Measurements from ENCODE around the gene PQBP1. TPM values are rescaled to one million over a fixed set of nuclear protein-coding genes. Genes with fewer than 3 reads are reported as not detected.

The PQBP1 gene
- total and polyA plus RNA-seq, 2 donors (not counting 1 experiment from before 2014, with no cell fraction given): 89.9 to 128 TPM

DNA sequence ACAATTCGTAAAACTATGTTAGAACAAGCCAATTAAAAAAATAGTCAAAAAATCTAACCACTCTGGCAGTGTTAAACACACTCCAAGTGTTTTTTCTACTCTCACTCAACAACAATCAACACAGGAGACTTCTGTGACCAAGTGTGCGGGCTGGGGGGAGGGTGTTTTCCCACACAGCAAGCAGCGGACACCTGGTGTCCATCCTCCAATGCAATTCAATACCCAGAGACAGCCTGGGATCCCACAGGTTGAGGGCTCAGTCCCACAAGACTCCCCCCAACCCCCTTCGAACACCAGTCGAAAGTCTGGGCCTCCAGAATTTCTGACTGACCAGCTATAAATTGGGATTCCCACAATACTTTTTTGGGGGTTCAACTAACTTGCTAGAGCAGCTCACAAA is 29.4 kb downstream of the PQBP1 start:
- Histone ChIP-seq H3K9me3 (ENCODE audit: control extremely low read depth in 1 of 3, control insufficient read depth in 2 of 3, insufficient read depth in 1 of 3, low read length in 2 of 3) (no peaks in the 10 kb centered on the region), H3K36me3 (replicated peaks in 1 of 2; ENCODE audit: control extremely low read depth in 1 of 2, control insufficient read depth in 1 of 2, extremely low read depth in 1 of 2, insufficient read depth in 2 of 2, low read length in 1 of 2) (peaks cover 0 to 38% of the 10 kb centered on the region in 2 experiments), H3K4me3 (ENCODE audit: control extremely low read depth in 1 of 5, extremely low read depth in 1 of 5, insufficient read depth in 1 of 5, low read depth in 2 of 5, low read length in 4 of 5) (no peak overlapping the region), H3K27ac (ENCODE audit: low read length in 2 of 2) (no peak overlapping the region), H3K79me2 (ENCODE audit: control insufficient read depth, insufficient read depth, low read length) (peaks cover 54% of the 10 kb centered on the region), H3K4me2 (replicated peaks; ENCODE audit: low read depth, low read length, poor library complexity, severe bottlenecking) (peak overlapping the region; percentile 64), H3K27me3 (replicated peaks in 1 of 4; ENCODE audit: control extremely low read depth in 1 of 4, control insufficient read depth in 3 of 4, insufficient read depth in 4 of 4, low read length in 3 of 4) (no peaks in the 10 kb centered on the region), H2AFZ (ENCODE audit: insufficient read depth, low read depth, low read length, poor library complexity, severe bottlenecking) (no peak overlapping the region), H3K4me1 (ENCODE audit: control insufficient read depth in 2 of 2, insufficient read depth in 2 of 2, low read length in 2 of 2) (peaks cover 28 to 31% of the 10 kb centered on the region in 2 donors), H3K9ac (ENCODE audit: low read length) (no peak overlapping the region), H4K20me1 (ENCODE audit: control insufficient read depth, insufficient read depth, low read length, poor library complexity, severe bottlenecking) (no peaks in the 10 kb centered on the region)
- intact Hi-C loops (cut with micrococcal nuclease): no loop called here
- ChIA-PET POLR2A (interaction anchor here (0.5 to 2.4 kb wide), 4 partner anchors 10 to 20 kb away, joined by 3 to 12 read pairs (median 5); no protein-coding TSS in a partner anchor), CTCF (interaction anchor here (0.8 to 2.1 kb wide), 2 partner anchors 10 to 13 kb away, joined by 3 to 9 read pairs; no protein-coding TSS in a partner anchor)
- peaks cover 36% of the 10 kb centered on the region for H3K4me1 Mint-ChIP-seq
- TF ChIP-seq, protein P1, sequence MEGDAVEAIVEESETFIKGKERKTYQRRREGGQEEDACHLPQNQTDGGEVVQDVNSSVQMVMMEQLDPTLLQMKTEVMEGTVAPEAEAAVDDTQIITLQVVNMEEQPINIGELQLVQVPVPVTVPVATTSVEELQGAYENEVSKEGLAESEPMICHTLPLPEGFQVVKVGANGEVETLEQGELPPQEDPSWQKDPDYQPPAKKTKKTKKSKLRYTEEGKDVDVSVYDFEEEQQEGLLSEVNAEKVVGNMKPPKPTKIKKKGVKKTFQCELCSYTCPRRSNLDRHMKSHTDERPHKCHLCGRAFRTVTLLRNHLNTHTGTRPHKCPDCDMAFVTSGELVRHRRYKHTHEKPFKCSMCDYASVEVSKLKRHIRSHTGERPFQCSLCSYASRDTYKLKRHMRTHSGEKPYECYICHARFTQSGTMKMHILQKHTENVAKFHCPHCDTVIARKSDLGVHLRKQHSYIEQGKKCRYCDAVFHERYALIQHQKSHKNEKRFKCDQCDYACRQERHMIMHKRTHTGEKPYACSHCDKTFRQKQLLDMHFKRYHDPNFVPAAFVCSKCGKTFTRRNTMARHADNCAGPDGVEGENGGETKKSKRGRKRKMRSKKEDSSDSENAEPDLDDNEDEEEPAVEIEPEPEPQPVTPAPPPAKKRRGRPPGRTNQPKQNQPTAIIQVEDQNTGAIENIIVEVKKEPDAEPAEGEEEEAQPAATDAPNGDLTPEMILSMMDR (IDR thresholded peaks at IDR 0.05): no peak
- TF ChIP-seq EZH2 (IDR thresholded peaks at IDR 0.05; ENCODE audit: borderline replicate concordance, insufficient read depth, low read depth, low read length, poor library complexity, severe bottlenecking): no peak
- H3K4me3 Mint-ChIP-seq: no peak overlapping the region
- no peaks in the 10 kb centered on the region for H3K27me3 Mint-ChIP-seq
- WGBS (ENCODE audit: insufficient coverage): no CpG with 5 or more reads among the region's 5 CpGs
- no peaks in the 10 kb centered on the region for H3K9me3 Mint-ChIP-seq (ENCODE audit: insufficient read depth)
- H3K27ac Mint-ChIP-seq: no peak overlapping the region
- DNase-seq: no peak
- ATAC-seq (ENCODE audit: low read depth): no peak

GRCh38 chrX:48927736-48928382 is 30.1 kb downstream of the PQBP1 start:
- intact Hi-C loops (cut with micrococcal nuclease): loop anchor here (1.0 kb wide), 1 partner anchor 9 kb away; the partner anchor contains the start of gene PIM2

More at GRCh38 chrX:48927736-48928382, 30.1 kb downstream of the PQBP1 start:
- H3K27ac Mint-ChIP-seq: peak overlapping the region; percentile 74
- Histone ChIP-seq H3K27ac (ENCODE audit: low read length in 2 of 2) (peak overlapping the region in 1 of 2 donors; percentile 17), H3K36me3 (replicated peaks in 1 of 2; ENCODE audit: control extremely low read depth in 1 of 2, control insufficient read depth in 1 of 2, extremely low read depth in 1 of 2, insufficient read depth in 2 of 2, low read length in 1 of 2) (peaks cover 0 to 35% of the 10 kb centered on the region in 2 experiments), H3K9me3 (ENCODE audit: control extremely low read depth in 1 of 3, control insufficient read depth in 2 of 3, insufficient read depth in 1 of 3, low read length in 2 of 3) (no peaks in the 10 kb centered on the region), H4K20me1 (ENCODE audit: control insufficient read depth, insufficient read depth, low read length, poor library complexity, severe bottlenecking) (no peaks in the 10 kb centered on the region), H3K9ac (ENCODE audit: low read length) (peak overlapping the region; percentile 26), H3K4me1 (ENCODE audit: control insufficient read depth in 2 of 2, insufficient read depth in 2 of 2, low read length in 2 of 2) (peaks cover 29 to 35% of the 10 kb centered on the region in 2 donors), H3K4me3 (ENCODE audit: control extremely low read depth in 1 of 5, extremely low read depth in 1 of 5, insufficient read depth in 1 of 5, low read depth in 2 of 5, low read length in 4 of 5) (peak overlapping the region in 1 of 5 experiments; percentile 22), H3K79me2 (ENCODE audit: control insufficient read depth, insufficient read depth, low read length) (peaks cover 51% of the 10 kb centered on the region), H2AFZ (ENCODE audit: insufficient read depth, low read depth, low read length, poor library complexity, severe bottlenecking) (no peak overlapping the region), H3K4me2 (replicated peaks; ENCODE audit: low read depth, low read length, poor library complexity, severe bottlenecking) (peak overlapping the region; percentile 64), H3K27me3 (replicated peaks in 1 of 4; ENCODE audit: control extremely low read depth in 1 of 4, control insufficient read depth in 3 of 4, insufficient read depth in 4 of 4, low read length in 3 of 4) (no peaks in the 10 kb centered on the region)
- H3K4me1 Mint-ChIP-seq: peaks cover 37% of the 10 kb centered on the region
- H3K9me3 Mint-ChIP-seq (ENCODE audit: insufficient read depth): no peaks in the 10 kb centered on the region
- no CpG with 5 or more reads among the region's 2 CpGs for WGBS (ENCODE audit: insufficient coverage)
- ATAC-seq (ENCODE audit: low read depth) (peak; percentile 47), DNase-seq (peak; percentile 26)
- TF ChIP-seq EZH2 (IDR thresholded peaks at IDR 0.05; ENCODE audit: borderline replicate concordance, insufficient read depth, low read depth, low read length, poor library complexity, severe bottlenecking): no peak
- TF ChIP-seq, protein P1 (IDR thresholded peaks at IDR 0.05): no peak
- peak overlapping the region; percentile 59 for H3K4me3 Mint-ChIP-seq
- H3K27me3 Mint-ChIP-seq: no peaks in the 10 kb centered on the region
- ChIA-PET POLR2A (interaction anchor here (0.6 to 2.4 kb wide), 4 partner anchors 9 to 28 kb away, joined by 3 to 12 read pairs (median 6); no protein-coding TSS in a partner anchor), CTCF (interaction anchor here (0.8 to 2.1 kb wide), 2 partner anchors 10 to 12 kb away, joined by 3 to 9 read pairs; no protein-coding TSS in a partner anchor)
